ENCODE results near the gene SYDE2.

Gene SYDE2

GRCh38 chr1:85166351-85166750 is 34.5 kb downstream of the SYDE2 start:
- no peak overlapping the region for H3K27ac ChIP-seq
- no peak for TF ChIP-seq CTCF (conservative IDR thresholded peaks at IDR 0.05)

- TF ChIP-seq CTCF (conservative IDR thresholded peaks at IDR 0.05): no peak
- H3K27ac ChIP-seq: no peak overlapping the region
Measured at GRCh38 chr1:85158910-85159309, 41.9 kb downstream of the SYDE2 start.

- H3K27ac ChIP-seq: no peak overlapping the region
- no peak for TF ChIP-seq CTCF (conservative IDR thresholded peaks at IDR 0.05)
Measured at GRCh38 chr1:85157436-85157835, 43.4 kb downstream of the SYDE2 start.

DNA sequence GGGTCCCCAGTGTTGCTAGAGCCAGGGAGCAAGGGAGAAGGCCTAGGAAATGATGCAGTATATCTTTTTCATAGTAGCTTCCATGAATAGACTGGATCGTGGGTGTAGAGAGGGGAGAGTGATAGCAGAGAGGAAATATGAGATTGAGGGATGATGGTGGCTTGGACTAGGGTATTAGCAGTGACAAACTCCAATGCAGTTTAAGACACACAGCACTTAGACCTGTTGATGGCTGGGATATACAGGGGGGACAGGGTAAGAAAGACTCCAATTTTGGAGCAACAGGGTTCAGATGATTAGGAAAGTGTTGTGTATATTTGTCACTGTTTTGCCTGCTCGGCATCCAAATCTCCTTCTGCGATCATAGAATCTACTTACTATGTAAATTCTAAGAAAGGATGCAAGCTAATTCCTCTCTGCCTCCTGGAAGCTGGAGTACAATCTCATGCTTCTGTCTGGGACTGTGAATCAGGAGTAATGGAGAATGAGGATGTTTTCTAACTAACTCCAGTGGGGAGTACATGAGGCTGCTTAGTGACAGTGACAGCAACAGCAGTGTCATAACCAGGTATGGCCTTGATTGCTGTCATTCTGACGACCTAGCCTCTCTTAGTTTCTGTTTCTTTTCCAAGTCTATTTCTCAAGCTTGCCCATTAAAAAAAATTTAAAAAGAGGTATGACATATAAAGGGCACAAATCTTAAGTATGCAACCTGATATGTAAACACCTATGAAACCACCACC is 47.5 kb downstream of the SYDE2 start:
- TF ChIP-seq CTCF (conservative IDR thresholded peaks at IDR 0.05): no peak
- H3K27ac ChIP-seq: no peak overlapping the region

- no peak overlapping the region for H3K27ac ChIP-seq
- no peak for TF ChIP-seq CTCF (conservative IDR thresholded peaks at IDR 0.05)
Measured at GRCh38 chr1:85151446-85151845, 49.4 kb downstream of the SYDE2 start.

GRCh38 chr1:85149805-85150204 is 51.0 kb downstream of the SYDE2 start:
- no peak overlapping the region for H3K27ac ChIP-seq
- TF ChIP-seq CTCF (conservative IDR thresholded peaks at IDR 0.05): no peak

- TF ChIP-seq CTCF (conservative IDR thresholded peaks at IDR 0.05): no peak
- no peak overlapping the region for H3K27ac ChIP-seq
Measured at GRCh38 chr1:85148524-85149250, 52.1 kb downstream of the SYDE2 start.

Data from VCaP (cell line).